Ramos (cell line): ENCODE results near the gene FLT4.

Source experiments
- in situ Hi-C: fragments of 300-500 bp; cut with MboI; formaldehyde crosslinking; loops from one replicate; pipeline ENCODE4 v1.14.3; 2022; ENCODE audit warnings: low sequenced_read_pairs; ENCODE audit not compliant: unreplicated experiment

The FLT4 gene

DNA sequence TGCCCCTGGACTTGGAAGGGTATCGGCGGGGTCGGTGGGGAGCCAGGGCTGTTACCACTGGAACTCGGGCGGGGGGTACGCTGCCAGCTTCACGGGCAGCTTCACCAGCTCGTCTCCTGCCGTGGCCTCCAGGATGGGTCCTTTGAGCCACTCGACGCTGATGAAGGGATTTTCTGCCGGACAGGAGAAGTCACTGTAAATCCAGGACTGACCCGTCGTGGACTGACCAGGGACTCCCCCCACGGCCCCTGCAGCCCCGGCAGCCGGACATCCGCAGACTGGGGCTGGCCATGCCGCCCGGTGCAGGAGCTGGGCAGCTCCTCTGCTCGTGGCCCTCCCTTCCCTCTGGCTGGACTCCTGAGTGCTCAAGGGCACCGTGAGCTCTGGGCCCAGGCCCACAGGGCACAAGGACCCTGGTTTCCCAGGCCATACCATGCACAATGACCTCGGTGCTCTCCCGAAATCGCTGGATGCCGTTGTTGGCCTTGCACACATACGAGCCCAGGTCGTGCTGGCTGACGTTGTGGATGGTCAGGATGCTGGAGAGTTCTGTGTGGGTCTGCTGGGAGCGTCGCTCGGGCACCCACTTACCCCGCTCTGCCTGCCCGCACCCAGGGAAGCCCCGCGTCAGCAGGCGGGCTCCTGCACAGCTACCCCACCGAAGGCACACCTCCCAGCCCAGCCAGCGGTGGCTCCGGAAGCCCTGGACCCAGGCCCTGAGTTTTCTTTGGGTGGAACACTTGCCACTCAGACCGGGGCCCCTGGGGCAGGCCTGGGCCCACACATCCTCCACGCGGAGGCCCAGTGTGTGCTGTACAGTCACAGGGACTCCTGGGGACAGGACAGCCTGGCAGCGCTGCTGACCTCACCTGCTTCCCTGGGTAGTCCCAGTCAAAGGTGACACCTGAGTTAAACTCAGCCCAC, 20.3 kb downstream of the FLT4 start:
- in situ Hi-C loops, result no loop called here

DNA sequence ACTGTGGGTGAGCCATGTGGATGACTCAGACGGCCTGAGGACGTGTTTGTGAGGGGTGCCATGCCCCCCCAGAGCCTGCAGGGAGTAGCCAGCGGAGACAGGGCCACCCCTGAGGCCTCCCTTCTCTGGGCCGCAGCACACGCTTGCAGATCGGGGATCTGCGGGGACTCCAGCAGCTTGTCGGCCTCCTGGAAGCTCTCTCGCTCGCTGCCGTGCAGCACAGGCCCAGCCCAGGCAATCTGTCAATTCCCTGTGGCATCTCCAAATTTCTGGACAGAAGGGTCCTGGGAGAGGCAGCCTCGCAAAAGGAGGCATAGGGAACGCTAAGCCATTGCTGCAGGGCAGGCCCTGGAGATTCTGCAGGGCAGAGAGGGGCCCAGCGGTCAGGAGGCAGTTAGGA, 21.2 kb downstream of the FLT4 start:
- in situ Hi-C loops, result no loop called here

DNA sequence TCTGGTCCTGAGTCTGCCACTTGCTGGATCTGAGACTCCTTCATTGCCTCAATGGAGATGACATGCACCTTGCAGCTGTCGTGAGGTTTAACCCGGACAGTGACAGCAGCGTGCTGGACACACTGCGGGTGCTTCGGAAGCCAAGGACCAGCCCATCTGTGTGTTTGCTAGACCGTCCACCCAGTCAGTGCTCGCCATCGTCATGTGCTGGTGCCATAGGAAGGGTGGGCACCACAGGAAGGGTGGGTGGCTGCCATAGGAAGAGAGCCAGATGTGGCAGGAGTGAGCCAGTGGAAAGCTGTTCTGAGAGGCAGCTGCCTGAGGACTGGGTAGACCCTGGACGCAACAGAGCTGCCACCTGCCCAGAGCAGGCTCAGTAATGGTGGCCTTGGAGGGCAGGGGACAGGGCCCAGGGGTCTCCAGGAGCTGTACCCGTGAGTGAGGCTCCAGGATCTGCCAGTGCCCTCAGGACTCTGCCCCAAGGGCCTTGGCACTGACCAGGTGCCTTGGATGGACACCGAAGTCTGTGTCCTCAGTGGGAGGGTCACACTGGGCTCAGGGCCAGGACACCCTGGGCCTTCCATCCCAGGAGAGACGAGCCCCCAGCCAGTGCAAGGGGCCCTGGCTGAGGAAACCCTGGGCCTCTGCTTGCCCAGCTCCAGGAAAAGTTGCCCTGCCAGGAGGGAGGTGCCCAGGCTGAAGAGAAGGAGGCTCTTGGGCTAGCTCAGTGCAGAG, 21.8 kb downstream of the FLT4 start:
- in situ Hi-C loops, result no loop called here

DNA sequence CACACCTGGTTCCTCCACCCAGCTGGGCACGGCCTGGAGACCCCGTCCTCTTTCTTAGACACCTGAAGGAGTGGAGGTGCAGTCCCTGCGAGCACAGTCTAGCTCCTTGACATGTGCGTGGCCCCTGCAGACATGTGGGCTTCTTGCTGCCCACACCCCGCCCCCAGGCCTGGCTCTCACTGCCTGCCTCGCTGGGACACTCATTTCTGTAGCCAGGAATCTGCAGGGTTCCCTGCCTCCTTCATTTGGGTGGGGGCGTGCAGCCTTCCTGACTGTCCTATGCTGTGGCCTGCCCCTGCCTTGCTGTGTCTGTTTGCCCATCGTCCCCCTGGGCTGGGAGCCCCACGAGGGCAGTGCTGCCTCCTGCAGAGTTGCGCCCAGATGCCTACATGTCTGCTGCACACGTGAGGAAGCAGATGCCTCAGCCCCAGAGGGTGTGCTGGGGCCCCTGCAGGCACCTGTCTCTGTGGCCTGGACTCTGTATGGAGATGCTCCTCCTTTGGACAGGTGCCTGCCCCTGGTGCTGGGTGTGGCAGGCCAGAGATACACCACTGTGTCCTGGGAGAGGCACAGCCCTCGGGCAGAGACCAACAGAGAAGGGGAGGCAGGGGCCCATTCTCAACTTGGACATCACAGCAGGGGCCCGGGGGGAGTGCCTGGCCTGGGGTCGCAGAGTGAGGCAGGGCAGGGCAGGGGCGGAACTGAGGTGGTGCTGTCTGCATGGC, 22.6 kb downstream of the FLT4 start:
- in situ Hi-C loops, result no loop called here

DNA sequence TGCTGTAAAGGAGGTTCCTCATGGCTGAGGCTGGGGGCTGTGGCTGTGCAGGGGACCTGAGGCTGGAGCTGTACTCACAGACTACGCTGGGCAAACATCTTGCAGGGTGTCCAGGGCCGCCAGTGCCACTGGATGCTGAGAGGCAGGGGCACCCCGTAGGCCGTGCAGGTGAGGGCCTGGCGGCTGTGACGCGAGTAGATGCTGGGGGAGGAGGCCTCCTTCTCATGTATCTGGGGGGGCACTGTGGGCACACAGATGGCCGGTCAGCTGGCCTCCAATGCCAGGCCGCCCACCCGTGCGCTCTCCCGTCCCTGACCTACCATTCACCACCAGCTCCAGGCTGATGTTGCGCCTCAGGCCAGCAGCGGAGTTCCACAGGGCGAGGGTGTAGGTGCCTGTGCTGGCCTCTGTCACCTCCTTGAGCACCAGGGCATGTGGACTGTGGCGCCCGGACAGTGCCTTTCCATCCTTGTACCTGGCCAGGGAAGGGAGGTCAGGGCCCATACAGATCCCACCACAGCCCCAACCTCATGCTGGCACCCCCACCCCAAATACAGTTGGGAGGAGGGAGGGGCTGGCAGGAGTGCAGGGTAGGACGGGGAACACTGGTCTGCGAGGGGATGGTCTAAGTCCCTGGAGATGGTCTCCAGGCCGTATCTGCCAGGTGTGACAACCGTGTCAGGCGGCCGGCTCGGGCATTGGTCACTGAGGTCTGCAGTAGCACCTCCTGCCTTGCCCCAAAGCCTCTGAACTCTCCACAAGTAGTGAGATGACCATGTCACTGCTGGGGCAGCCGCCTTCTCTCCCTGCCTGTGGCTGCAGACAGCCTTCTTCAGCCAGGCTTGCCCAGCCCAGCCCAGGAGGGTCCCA, 23.4 kb downstream of the FLT4 start:
- in situ Hi-C loops, result no loop called here

DNA sequence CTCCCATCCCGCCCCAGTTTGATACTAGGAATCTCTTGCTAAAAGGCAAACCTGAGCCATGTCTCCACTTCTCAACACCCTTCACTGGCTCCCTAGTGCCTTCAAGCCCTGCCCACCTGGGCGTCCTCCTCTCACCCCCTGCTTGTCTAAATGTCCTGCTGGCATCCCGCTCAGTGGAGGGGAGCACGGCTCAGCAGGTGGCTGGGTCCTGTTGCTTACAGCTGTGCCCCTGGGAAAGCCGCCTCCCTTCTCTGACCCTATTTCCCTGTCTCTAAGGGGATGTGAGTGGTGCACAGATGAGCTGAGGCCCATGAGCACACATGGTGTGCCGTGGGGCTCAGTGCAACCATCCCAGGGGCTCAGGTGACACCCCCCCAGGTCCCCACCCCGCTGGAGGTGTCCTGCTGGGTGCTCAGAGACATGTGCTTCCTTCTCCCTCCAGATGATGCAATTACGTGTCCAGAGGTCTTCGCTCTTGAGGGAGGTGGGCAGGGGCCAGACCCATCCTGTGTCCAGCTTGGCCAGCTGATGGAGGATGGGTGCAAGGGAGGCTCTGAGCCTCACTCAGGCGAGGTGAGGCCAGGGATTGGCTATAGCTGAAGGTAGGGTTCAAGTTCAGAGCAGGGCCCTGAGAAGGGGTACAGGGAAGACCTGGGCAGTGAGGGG, 24.1 kb downstream of the FLT4 start:
- in situ Hi-C loops, result no loop called here

DNA sequence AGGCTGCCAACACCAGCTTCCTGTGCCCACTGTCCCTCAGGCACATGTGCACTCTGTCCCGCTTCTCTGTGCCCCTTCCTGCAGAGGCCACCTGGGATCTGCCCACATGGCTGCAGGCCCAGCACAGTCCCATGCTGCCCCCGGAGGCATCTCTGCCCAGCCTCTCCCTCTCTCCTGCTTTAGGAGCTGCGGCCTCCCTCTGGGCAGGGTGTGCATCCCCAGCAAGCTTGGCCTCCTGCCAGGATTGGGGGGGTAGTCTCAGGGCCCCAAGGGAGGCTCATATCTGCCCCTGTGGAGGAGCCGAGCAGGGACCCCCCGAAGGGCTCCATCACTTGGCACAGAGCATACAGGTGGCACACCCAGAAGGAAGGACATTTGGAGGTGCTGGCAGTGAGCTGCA, 24.8 kb downstream of the FLT4 start:
- in situ Hi-C loops, result no loop called here

DNA sequence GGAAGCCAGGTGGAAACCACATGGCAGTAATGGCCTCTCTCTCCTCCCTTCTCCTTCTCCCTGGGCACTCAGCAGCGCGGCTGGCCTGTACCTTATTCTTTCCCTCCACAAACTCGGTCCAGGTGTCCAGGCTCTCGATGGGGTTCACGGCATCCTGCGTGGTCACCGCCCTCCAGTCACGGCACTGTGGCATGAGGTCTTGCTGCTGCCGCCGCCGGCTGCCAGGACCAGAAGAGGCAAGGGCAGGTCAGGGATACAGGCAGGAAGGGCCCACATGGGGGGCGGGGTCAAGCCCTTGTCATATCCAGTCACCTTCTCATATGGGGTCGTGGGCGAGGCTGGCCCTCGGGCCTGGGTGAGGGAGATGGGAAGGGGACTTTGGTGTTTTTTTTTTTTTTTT, 25.6 kb downstream of the FLT4 start:
- in situ Hi-C loops, result no loop called here

DNA sequence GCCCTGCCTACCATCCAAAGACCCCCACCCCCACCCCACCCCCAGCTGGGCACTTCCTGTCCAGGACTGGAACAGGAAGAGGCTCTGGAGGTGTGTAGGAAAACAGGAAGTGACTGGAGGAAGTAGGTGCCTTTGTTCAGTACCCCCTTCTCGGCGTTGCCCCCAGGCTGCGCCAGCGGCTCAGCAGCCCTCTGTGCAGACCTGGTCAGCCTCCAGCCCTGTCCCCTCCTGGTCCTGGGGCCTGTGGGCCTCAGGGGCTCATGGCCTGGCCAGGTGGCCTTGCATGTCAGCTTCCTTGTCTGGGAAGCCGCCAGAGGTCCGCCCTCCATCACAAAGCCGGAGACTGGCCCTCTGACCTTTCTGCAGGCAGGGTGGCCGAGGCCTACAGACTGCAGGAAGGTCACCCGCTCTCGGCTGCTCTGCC, 26.0 kb downstream of the FLT4 start:
- in situ Hi-C loops, result no loop called here

DNA sequence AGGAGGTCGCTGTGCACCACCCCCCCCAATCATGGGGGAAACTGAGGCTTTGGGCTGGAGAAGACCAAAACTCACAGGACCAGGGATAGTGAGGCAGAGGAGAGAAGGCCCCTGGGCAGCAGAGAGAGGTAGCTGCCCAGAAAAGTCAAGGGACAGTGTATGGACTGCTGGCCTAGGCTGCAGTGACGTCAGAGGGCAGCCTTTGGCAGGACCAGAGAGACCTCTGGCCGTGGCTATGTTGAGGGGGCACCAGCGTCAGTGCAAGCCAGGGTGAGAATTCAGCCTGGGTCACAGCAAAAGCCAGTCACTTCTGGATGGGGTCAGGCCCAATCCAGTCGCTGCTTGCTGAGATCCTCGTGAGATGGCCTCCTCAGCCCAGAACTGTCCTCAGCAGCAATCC, 26.5 kb downstream of the FLT4 start:
- in situ Hi-C loops, result no loop called here

DNA sequence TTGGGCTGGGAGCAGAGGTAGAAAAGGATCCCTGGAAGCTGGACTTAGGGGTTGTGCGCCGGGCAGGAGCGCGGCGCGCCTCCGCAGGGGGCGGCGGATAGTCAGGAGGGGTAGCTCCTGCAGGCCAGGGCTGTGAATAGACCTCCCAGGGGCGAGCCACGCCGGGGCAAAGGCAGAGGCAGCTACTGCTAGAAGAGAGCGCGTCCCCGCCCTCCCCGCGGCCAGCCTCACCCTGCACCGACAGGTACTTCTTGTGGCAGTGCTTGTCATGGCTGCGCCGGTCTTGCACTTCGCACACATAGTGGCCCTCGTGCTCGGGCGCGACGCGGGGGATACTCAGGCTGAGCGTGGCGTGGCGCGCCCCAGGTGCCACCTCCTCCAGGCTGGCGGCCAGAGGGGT, 28.1 kb downstream of the FLT4 start:
- in situ Hi-C loops, result no loop called here

DNA sequence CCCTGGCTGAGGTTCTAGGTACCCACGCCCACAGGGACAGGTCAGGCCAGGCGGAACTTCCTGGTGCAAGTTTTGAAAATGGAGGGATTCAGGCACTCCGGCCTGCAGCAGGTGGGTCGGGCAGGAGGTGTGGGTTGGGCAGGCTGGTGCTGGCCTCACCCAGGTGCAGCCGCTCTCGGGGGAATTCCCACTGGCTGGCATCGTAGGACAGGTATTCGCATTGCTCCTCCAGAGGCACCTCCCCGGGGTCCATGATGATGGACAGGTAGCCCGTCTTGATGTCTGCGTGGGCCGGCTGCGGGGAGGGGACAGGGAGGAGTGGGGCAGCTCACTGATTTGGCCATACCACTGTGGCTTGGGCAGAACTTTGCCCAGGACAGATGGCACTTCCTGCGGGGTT, 29.4 kb downstream of the FLT4 start:
- in situ Hi-C loops, result no loop called here

DNA sequence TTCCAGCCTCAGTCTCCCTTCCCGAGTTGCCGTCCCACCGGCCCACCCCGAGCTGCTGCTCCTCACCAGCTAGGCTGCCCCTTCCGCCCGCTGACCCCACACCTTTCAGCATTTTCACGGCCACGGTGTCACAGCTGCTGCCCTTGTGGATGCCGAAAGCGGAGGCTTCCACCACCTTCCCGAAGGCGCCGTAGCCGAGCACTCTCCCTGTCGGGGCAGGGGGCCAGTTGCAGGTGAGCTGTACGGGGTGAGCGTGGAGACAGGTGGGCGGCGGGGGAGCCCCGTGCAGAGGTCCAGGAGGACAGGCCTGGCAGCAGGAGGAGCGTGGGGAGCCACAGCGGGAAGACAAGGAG, 29.9 kb downstream of the FLT4 start:
- in situ Hi-C loops, result no loop called here

DNA sequence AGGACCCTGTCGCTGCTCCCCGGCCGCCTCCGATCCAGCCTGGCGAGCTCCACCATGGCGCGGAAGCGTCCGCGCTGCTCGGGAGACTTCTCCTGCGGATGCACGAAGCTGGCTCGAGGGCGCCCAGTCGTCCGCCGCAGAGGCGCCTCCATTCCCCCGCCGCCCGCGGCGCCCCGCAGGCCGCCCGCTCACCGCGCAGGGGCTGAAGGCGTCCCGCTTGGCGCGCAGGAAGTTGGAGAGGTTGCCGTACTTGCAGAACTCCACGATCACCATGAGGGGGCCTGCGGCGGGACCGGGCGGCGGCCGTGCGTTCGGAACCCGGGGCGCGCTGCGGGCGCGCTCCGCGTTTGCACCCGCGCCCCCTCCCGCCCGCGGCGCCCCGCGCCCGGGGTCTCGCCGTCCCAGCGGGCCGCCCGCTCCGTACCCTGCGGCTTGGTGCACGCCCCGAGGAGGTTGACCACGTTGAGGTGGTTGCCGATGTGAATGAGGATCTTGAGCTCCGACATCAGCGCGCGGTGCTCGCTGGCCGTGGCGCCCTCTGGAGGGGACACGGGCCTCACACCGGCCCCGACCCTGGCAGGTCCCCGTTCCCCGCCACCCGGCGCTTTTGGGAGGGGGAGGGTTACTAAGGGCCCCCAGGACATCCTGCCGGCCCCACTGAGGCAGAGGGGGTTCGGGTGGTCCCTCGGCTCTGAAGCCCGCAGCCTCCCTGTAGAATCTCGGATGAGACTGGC, 30.4 kb downstream of the FLT4 start:
- in situ Hi-C loops, result no loop called here

DNA sequence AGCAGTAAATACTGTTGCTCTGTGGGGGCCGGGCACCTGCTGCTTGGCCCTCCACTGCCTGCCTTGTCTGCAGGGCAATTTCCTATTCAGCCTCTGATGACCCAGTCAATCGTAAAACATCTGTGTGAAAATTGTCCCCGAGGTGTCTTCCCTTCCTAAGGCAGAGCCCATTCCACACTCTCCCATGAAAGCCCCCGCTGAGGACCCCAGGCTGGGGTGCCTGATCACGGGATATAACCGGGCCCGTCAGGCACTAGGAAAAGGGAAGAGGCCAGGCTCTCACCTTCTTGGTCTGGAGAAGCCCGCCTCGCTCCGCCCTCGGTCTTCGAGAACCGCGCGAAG, 30.9 kb downstream of the FLT4 start:
- in situ Hi-C loops, result no loop called here

DNA sequence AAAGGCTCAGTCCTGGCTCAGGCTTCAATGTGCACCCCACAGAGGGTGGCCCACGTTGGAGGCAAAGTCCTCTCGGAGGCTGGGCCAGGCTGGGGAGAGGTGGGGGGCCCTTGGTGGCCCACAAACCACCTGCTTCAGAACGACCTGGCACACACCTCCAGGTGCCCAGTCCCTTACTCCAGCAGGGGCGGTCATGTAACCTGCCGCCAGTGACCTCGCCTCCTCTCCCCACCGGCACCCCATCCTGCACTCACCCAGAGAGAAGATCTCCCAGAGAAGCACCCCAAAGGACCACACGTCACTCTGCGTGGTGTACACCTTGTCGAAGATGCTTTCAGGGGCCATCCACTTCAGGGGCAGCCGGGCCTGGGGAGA, 35.6 kb downstream of the FLT4 start:
- in situ Hi-C loops, result no loop called here

DNA sequence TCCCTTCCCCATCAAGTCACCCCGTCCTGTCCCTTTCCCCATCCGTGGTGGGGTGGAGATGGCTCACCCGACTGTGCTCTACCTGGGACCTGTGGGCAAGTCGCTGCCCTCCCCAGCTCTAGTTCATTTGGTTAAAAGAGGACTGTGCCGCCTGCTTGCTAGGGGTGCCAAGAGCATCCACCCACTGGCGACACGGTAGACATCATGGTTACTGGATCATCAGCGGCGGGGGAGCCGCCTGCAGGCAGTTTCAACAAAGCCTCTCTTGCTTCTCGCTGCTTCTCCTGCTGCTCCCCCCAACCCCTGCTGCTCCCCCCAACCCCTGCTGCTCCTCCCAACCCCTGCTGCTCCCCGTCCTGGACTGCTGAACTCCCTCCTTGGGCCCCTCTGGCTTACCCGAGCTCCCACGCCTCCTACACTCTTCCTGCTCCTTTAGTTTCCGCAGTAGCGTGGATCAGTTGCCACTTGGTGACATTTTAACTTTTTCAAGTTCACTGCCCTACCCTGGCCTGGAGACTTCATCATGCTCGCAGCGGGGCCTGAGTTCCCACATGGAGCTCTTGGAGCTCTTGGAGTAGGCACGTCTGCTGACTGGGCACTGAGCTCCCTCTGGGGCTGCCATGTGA, 36.1 kb downstream of the FLT4 start:
- in situ Hi-C loops, result no loop called here

DNA sequence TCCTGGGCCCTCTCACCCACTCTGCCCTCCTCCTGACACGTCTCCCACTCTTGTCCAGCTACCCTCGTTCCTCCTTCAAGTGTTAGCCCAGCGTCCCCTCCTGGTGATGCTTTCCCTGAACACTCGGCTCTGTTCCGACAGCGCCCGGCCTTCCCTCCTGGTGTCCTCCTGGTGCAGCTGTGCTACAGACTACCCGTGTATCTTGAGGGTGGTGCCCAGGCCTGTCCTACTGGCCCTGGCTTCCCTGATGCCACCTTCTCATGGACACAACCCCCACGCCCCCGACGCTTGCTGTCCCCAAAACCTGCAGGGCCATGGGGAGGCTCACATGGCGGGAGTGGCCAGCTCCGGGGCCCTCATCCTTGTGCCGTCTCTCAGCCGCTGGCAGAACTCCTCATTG, 36.7 kb downstream of the FLT4 start:
- in situ Hi-C loops, result no loop called here
